Measurements from ENCODE around the gene AK5.

The AK5 gene

DNA sequence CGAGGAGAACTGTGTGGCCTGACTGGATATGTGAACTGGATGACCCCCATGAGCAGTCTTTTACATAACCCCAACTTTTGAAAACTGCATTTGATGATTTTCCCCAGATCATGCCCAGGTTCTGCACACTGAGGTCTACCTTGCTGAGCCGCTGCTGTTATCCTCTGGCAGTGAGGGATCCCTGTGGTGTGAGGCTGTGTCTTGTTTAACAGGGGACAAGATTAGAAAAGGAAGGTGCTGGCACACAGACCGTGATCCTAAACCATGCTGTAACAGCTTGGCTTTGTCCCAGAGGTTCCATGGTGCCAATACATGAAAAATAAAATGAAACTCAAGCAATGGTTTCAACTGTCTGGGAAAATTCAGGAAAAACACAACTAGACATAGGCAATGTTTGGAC is 266.5 kb downstream of the AK5 start:
- DNase-seq, result no peak

DNA sequence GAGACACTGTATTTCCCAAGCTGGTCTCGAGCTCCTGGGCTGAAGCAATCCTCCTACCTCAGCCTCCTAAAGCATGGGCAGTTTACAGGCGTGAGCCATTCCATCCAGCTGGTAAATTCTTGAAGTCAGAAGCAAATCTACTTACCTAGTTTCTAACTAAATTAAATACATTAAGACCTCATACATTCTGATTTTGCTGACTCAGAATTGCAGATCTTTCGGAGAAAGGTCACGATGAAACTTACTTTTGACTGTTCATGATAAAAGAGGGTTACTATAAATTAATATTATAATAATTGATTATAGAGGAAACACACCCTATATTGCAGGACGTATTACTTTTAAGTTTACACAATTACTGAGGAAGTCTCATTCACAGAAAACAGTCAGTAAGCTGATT is 268.3 kb downstream of the AK5 start:
- DNase-seq, result no peak

DNA sequence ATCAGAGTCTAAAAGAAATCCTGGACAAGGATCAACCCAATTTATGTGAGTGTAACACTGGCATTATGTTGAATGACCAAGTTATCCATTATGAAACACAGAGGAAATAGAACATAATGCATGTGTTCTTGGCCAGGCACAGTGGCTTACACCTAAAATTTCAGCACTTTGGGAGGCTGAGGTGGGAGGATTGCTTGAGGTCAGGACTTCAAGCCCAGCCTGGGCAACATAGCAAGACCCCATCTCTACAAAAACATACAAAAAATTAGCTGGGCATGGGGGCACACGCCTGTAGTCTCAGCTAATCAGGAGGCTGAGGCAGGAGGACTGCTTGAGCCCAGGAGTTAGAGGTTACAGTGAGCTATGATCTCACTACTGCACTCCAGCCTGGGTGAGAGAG is 270.8 kb downstream of the AK5 start:
- no peak for DNase-seq

DNA sequence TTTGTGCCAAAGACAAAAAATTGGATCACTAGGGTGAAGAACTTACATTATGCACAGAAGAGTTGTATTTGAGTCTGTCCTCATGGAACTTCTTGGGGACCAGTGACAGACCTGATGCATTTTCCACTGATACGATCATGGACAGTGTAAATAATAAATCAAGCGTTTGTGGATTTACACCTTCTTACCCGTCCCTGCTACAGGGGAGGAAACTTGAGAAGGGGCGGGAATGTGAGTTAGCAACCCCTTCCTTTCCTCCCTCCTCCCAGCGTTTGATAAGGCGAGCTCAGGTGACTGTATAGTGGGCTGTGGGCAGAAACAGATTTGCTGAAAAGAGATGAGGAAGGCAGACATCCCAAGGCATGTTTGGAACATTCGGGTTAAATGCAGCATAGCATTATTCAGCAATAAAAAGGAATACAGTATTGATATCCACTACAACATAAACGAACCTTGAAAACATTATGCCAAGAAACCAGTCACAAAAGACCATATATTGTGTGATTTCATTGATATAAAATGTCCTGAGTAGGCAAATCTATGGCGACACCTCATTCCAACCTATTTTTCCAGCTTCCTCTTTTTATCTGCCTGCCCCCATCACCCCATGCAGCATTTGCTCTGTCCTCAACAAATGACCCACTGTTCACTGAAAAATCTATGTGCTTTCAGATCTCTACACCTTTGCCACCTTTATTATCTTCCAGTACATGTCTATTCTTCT is 271.9 kb downstream of the AK5 start:
- DNase-seq, result no peak

DNA sequence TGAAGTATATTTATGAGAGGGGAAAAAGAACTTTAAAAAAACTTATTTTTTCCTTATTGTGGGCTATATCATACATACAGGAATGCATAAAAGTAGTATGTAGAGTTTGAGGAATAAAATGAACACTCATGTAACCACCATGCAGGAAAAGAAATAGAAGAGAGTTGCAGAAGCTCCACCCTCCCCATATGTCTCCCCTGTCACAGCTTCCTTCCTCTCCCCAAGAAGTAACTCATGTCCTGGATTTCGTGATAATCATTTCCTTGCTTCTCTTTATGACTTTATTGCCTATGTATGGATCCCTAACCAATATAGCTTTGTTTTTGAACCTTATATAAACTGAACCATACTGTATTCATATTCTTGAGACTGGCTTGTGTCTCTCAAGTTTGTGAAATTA is 274.2 kb downstream of the AK5 start:
- DNase-seq, result no peak

DNA sequence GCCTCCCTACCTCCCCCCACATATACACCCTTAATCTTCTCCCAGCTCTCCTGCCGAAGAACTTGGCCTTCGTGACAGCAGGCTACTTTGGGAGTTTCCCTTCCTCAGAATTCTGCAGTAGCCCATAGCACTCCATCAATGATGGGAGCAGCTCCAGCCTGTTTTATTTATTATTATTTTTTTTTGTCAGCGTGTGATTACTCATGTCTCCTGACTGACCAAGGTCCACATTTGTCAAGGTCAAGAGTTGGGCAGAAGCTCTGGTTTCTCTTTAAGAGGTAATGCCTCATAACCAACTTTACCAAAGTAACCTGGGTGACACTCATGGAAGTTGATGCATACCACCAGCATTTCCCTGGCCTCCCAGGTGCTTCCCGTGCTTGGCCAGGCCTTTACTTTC is 275.2 kb downstream of the AK5 start:
- DNase-seq, result no peak

DNA sequence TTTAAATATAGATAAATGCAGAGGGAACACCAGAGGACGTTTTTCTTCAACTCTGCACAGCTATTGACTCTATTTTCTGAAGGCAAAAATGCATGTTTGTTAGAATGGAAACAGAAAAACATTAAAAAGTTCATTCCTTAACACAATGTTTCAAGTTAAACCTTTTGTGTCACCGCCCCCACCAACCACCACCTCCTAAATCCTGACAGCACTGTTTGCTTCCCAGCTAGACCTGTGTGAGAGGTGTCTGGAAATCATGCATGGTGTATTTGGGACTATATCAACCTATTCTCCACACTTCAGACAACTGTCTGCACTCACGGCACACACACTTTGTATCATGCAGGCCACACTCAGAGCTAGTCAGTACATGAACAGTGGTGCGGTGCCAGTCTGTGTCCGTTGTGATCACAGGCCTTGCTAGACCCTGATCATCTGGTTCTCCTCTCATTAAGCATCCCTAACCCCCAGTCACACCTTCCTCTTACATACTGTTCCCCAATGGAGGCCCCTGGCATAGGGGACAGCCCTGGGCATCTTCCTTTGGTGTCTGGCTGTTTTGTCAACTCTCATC is 276.9 kb downstream of the AK5 start:
- DNase-seq, result no peak

DNA sequence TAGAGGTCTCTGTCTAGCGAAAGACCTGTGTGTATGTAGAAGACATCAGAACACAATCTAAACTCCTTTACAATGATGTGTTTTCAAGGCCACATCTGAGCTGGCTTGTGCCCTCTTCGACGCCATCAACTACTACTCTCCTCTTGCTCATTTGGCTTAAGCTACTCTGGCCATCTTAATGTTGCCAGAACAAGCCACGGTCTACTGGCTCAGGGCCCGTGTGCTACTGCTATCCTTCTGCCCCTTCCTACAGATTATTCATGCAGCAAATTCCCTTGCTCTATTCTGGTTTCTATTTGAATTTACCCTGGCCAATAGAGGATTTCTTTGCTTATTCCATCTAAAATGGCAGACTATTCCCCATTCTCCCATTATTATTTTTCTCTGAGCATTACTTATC is 278.9 kb downstream of the AK5 start:
- DNase-seq, result no peak

DNA sequence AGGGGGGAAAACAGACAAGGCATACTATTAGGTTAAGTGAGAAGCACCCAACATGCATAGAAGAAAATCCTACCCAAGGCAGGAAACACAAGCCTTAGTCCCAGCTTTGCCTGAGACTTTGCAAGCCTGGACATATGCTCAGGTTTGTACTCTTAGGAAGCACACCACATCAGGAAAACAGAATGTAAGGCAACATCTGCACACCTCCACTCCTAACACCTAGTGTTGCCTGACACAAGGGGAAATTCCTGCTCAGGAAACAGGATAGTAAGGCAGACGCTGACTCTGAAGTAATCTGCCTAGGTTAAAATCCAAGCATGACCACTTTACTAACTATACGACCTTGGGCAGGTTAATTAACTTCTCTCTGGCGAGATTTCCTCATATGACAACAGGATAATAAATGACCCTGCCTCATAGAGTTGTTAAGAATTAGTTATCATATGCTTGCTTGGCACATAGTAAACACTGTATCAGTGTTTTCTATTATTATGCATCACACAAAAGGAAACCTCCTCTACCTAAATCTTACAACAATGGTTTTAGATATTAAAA is 280.9 kb downstream of the AK5 start:
- DNase-seq, result no peak

DNA sequence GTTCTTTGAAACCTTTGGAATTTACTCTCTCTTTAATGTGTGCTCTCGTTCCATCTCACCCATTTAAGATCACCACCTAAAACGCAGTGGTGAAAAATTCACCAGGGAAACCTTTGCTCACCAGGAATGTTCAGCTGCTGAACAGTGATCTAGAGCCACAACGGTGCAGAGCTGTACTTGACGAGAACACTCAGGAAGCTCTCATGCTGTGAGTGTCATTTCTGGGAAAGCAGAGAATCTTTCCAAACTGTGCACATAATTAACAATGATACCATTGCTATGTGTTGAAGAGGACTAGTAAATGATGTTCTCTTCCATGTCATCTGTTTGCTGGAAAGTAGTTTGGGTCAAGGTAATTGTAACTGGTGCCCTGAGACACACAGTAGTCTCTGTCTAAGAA is 283.5 kb downstream of the AK5 start:
- no peak for DNase-seq

DNA sequence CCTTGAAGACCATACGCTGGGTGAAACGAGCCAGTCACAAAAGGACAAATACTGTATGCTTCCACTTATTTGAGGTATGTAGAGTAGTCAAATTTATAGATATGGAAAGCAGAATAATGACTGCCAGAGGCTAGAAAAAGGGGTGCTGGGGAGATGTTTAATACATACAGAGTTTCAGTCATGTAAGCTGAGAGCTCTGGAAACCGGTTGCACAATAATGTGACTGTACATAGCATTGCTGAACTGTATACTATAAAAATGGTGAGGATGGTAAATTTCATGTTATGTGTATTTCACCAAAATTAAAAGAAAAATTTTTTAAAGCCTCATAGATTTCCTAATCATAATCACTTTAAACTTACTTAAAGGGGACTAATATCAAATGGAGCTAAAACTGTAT is 289.8 kb downstream of the AK5 start:
- DNase-seq, result no peak

DNA sequence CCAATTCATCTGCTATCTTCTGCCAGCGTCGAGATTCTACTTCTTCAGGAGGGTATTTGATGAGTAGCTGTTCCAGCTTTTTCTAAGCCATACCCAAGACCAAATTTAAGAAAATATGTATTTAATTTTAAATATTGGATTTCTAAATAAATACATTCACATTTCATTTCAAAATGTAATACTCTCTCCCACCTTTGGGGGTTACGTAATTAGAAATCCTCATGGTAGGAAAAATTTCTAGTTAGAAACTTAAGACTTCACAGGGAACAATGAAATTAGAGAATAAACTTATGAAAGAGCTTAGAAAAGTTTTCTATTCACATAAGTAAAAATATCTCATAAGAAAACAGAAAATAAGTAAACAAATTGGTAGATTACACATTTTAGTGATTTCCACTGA is 297.7 kb downstream of the AK5 start:
- DNase-seq, result no peak

DNA sequence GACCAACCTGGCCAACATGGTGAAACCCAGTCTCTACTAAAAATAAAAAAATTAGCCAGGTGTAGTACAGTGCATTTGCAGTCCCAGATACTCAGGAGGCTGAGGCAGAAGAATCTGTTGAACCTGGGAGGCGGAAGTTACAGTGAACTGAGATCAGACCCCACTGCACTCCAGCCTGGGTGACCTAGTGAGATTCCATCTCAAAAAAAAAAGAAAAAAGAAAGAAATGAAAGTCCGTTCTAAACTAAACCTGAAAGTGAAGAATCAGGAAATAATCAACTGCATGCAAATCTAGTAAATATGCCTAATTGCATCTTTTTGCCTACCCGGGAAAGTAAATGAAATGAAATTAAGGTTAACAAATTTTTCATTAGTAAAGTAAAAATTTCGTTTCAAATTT is 301.1 kb downstream of the AK5 start:
- no peak for DNase-seq

DNA sequence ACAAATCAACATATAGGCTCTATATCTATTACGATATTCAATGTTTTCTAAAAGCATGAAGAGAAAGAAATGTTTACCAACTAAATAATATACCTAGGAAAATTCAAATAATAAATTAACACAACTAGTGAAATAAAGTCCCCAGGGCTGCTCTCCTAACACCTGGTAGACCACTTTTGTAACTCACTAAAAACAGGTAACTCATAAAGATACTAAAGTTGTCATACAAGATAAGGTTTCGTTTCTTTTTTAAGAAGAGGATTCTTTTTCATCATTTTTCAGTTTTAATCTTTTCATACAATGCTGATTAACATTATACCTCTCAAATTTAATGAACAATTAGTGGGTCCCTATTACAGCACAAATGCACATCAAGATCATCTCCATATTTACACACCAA is 301.7 kb downstream of the AK5 start:
- no peak for DNase-seq

DNA sequence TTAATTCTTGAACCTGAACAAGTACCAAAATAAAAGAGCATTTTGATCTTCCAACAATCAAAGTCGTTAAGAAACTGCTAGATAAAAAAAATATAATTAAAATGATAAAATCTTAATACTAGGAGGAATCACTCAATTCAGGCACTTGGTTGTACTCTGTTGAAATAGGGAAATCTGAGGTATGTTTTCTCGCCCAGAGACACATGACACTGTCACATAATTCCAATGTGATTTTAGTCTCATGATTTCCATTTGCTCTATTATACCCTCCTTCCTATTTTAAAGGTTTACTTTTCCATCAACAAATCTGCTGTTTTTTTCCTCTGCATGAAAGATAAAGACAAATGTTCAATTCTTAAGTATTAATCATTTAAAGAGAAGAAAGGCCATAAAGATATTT is 303.1 kb downstream of the AK5 start:
- no peak for DNase-seq

DNA sequence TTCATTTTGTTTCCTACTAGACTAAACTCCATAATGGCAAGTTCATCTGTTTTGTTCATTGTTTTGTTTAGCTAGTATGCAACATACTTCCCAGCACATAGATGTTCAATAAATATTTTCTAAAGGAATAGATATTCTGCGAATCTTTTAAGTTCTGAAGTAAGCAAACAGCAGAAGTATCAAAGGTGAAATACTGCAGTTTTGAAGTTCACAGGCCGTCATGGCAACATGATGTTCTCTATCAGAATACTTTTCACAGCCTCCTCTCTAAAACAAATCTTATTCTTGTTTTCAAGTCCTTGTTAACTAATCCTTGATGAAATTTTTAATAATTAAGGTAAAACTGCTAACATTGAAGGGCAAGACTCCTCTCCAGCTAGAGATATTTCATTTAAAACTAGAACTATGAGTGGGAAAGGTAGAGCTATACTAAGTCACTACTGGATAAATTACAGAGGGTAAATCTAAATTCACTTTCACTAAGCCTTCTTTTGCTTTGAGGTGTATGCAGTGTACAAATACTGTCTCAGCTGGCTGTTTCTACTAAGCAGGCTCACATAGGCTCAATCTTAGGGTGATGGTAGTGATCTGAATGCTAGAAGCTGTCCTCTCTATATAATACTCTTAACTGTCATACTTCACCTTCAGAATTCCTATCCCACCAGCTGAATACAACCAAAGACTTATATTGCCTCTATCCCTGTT is 303.9 kb downstream of the AK5 start:
- DNase-seq, result no peak

DNA sequence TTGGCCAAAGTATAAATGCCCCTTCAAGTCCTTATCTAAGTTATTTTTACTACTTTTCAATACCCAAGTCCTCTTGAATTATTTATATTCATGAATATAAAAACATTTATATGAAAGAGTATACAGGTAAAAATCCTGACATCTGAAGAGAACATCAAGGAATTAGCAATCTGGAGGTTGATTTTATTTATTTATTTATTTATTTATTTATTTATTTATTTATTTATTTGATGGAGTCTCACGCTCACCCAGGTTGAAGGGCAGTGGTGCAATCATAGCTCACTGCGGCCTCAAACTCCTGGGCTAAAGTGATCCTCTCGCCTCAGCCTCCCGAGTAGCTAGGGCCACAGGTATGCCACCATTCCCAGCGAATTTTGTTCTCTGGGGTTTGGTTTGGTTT is 307.4 kb downstream of the AK5 start:
- no peak for DNase-seq

DNA sequence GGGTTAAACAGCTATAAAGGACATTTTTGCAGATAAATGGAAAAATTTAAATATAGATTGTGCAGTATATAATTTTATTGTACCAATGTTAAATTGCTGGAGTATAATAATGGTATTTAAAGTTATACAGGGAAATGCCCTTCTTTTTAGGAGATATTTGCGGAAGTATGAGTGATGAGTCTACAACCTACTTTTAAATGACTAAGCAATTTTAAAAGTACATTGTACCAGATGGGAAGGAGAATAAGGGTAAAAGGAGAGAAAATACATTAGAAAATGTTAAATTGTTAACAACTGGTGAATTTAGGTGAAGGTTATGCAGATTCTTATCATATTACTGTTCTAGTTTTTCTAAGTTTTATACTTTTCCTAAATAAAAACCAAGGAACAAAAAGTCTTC is 308.8 kb downstream of the AK5 start:
- DNase-seq, result peak; percentile 13

DNA sequence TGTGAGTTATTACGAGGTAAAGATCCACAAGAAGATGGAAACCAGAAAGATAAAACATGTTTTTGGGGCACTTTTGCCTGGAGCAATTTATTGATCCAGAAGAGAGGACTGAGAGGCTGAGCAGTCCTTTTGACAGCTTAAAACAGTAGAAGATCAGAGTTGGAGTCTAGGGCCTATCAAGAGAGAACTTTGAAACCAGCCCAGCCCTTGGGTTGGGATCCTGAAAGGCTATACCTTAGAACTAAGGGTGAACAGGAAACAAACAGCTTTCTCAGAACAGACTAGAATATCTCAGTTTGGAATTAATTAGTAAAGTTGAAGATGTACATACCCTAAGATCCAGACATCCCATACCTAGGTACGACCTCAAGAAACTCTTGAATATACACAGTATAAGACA is 311.1 kb downstream of the AK5 start:
- no peak for DNase-seq

DNA sequence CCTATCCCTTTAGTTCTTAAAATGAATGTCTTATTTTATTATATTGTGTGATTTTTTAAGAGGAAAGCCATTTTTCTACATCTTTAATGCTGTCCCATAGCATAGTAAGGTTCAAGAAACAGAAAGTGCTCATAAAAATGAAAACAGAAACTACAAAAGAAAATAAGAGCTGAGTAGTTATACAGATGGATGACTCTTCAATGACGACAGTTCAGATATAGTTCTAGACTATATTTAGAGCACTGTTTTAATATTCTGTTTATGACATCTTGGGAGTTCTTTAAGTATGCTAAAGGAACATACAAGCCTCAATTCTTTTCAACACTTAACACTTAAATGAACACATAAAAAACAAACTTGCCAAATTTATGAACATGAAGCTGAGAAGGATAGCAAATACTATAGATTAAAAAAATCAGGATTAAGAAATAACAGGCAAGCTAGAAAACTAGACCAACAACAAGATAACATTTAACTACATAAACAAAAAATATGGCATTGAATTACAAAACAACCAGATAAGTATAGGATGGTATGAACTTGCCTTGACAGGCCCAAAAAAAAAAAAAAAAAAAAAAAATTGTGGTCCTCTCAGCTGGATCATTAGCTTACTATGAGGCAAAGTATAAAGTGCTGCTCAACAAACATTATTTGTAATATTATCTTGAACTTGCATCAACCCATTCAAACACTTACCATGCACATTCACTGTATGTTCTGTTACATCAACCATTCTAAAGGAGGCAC is 312.7 kb downstream of the AK5 start:
- DNase-seq, result no peak

DNA sequence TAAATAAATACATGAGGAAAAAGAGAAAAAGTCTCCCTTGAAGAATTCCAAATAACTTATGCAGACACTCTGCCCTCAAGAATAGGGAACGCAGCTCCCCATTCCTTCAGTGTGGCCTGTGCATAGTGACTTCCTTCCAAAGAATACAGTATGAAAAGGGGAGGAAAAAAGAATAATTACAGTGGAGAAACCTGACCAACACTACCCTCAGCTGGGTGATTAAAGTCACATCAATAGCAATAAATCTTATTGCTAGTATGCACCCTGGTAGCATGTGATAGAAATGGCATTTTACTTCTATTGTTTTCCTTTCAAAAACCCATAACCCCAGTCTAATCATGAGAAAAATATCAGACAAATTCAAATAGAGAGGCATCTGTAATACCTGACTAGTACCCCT is 315.5 kb downstream of the AK5 start:
- no peak for DNase-seq

DNA sequence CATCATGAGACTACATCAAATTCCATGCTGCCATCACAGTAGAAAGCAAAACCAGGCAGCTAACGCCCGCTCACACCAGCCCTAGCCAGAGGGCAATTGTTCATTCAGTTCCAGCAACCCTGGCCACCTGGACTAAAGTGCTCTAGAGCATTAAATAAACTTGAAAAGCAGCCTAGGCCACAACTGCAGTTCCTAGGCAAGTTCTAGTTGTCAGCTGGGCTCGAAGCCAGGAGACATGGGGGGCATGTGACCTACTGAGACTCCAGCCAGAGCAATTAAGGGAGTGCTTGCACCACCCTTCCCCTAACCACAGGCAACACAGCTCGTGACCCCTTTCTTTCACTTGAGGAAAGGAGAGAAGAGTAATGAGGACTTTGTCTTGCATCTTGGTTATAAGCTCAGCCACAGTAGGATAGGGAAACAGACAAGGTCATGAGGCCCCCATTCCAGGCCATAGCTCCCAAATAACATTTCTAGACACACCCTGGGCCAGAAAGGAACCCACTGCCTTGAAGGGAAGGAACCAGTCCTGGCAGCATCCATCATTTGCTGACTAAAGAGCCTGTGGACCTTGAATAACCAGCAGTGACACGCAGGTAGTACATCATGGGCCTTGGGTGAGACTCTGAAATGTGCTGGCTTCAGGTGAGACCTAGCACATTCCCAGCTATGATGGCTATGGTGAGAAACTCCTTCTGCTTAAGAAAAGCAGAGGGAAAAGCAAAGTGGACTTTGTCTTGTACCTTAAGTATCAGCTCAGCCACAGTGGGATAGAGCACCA is 323.6 kb downstream of the AK5 start:
- DNase-seq, result peak; percentile 94

DNA sequence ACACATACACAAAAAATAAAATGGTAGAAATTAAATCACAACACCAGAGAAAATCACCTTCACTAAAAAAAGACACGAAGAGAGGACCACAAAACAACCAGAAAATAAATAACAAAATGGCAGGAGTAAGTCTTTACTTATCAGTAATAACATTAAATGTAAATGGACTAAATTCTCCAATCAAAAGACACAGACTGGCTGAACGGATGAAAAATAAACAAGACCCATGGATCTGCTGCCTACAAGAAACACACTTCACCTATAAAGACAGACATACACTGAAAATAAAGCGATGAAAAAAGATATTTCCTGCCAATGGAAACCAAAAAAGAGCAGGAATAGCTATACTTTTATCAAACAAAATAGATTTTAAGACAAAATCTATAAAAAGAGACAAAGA is 327.1 kb downstream of the AK5 start:
- DNase-seq, result no peak

Data from hematopoietic multipotent progenitor cell treated with erythropoietin and hydrocortisone succinate and interleukin-3 and kit ligand, for 6 days (in vitro differentiated cells).